Measurements from ENCODE around the gene ATG7.

ATG7 gene

DNA sequence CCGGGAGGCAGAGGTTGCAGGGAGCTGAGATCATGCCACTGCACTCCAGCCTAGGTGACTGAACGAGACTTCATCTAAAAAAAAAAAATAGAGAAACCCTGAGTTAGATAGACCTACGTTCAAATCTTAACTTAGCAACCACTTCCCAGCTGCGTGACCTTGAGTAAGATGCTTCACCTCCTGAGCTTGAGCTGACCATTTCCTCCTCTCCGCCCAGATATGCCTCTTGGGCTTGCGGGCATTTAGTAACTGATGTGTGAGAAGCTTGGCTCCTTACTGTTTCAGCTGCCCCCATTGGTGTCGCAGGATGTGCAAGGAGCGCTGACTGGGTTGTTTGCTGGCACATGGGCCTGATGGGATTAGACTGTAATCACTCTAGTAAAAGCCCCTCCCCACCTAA, 26.9 kb upstream of the ATG7 start:
- Histone ChIP-seq H3K9ac (ENCODE audit: low read depth, low read length) (no peak overlapping the region), H3K27ac (ENCODE audit: low read length) (no peak overlapping the region)

DNA sequence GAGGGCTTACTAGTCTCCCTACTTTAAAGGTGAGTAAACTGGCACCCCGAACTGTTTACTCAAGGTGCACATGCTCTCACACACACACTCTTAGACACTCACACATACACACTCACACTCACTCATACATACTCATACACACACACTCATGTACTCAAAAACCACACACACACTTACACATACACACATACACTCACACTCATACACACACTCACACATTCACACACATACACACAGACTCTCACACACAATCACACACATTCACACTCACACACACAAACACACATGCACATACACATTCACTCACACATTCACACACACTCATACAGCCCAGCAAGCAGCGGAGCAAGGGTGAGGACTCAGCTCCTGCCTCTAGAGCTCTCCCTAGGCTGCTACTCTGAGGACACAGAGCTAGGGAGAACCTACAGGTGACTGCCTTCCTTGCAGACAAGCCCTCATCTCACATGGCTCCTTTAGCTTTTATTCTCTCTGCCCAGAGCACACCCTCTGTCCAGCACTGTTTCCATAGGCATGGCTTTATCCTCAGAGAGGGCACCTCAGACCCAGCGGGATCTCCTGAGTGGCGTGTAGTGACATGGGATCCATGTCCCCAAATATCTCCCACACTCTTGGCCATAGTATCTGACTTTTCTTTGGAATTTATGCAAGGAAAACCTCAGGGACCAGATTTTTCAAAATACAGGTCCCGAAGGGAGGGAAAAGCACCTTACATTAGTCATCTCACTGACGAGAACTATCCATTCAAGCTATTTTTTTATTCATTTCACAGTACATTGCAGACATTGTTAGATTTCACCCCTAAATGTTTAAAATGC, 26.2 kb upstream of the ATG7 start:
- H3K9ac ChIP-seq (ENCODE audit: low read depth, low read length): no peak overlapping the region
- no peak overlapping the region for H3K4me3 ChIP-seq (ENCODE audit: low read depth in 1 of 2, low read length in 2 of 2)
- H3K27me3 ChIP-seq (ENCODE audit: insufficient read depth, low read length, poor library complexity): peaks cover 3% of the 10 kb centered on the region
- H3K27ac ChIP-seq (ENCODE audit: low read length): no peak overlapping the region
- H3K4me2 ChIP-seq (ENCODE audit: insufficient read depth, low read length): no peak overlapping the region
- no peak overlapping the region for H2AFZ ChIP-seq (ENCODE audit: low read depth, low read length)
- no peaks in the 10 kb centered on the region for H3K4me1 ChIP-seq (ENCODE audit: insufficient read depth, low read length)
- ATAC-seq (ENCODE audit: insufficient read depth, low read depth) (no peak), DNase-seq (no peak)
- no peaks in the 10 kb centered on the region for H3K79me2 ChIP-seq (ENCODE audit: insufficient read depth, low read length)
- H3K9me3 ChIP-seq (ENCODE audit: insufficient read depth, low read length, severe bottlenecking): no peaks in the 10 kb centered on the region
- TF ChIP-seq, protein P1, sequence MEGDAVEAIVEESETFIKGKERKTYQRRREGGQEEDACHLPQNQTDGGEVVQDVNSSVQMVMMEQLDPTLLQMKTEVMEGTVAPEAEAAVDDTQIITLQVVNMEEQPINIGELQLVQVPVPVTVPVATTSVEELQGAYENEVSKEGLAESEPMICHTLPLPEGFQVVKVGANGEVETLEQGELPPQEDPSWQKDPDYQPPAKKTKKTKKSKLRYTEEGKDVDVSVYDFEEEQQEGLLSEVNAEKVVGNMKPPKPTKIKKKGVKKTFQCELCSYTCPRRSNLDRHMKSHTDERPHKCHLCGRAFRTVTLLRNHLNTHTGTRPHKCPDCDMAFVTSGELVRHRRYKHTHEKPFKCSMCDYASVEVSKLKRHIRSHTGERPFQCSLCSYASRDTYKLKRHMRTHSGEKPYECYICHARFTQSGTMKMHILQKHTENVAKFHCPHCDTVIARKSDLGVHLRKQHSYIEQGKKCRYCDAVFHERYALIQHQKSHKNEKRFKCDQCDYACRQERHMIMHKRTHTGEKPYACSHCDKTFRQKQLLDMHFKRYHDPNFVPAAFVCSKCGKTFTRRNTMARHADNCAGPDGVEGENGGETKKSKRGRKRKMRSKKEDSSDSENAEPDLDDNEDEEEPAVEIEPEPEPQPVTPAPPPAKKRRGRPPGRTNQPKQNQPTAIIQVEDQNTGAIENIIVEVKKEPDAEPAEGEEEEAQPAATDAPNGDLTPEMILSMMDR (IDR thresholded peaks at IDR 0.05; ENCODE audit: borderline replicate concordance, extremely low read depth, low read length, poor library complexity, severe bottlenecking): no peak
- TF ChIP-seq EZH2 (IDR thresholded peaks at IDR 0.05; ENCODE audit: borderline replicate concordance, low read depth, low read length, severe bottlenecking): no peak
- H4K20me1 ChIP-seq (ENCODE audit: insufficient read depth, low read length): no peaks in the 10 kb centered on the region
- no peaks in the 10 kb centered on the region for H3K36me3 ChIP-seq (ENCODE audit: insufficient read depth, low read length)

More for the DNA sequence above, 26.9 kb upstream of the ATG7 start:
- H3K79me2 ChIP-seq (ENCODE audit: insufficient read depth, low read length): no peaks in the 10 kb centered on the region
- H4K20me1 ChIP-seq (ENCODE audit: insufficient read depth, low read length): no peaks in the 10 kb centered on the region
- TF ChIP-seq, protein P1 (IDR thresholded peaks at IDR 0.05; ENCODE audit: borderline replicate concordance, extremely low read depth, low read length, poor library complexity, severe bottlenecking): no peak
- no peak for TF ChIP-seq EZH2 (IDR thresholded peaks at IDR 0.05; ENCODE audit: borderline replicate concordance, low read depth, low read length, severe bottlenecking)
- DNase-seq: no peak
- H3K4me2 ChIP-seq (ENCODE audit: insufficient read depth, low read length): no peak overlapping the region
- no peak for ATAC-seq (ENCODE audit: insufficient read depth, low read depth)
- no peak overlapping the region for H2AFZ ChIP-seq (ENCODE audit: low read depth, low read length)
- H3K4me3 ChIP-seq (ENCODE audit: low read depth in 1 of 2, low read length in 2 of 2): no peak overlapping the region
- no peaks in the 10 kb centered on the region for H3K4me1 ChIP-seq (ENCODE audit: insufficient read depth, low read length)
- peaks cover 3% of the 10 kb centered on the region for H3K27me3 ChIP-seq (ENCODE audit: insufficient read depth, low read length, poor library complexity)
- no peaks in the 10 kb centered on the region for H3K9me3 ChIP-seq (ENCODE audit: insufficient read depth, low read length, severe bottlenecking)
- no peaks in the 10 kb centered on the region for H3K36me3 ChIP-seq (ENCODE audit: insufficient read depth, low read length)

DNA sequence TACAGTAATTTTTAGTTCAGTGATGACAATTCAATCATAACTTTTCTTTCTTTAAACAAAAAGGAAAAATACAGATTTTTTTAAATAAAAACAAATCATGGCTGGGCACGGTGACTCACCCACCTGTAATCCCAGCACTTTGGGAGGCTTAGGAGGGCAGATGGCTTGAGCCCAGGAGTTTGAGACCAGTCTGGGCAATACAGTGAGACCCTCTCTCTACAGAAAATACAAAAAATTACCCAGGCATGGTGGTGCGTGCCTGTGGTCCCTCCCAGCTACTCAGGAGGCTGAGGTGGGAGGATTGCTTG, 25.6 kb upstream of the ATG7 start:
- Histone ChIP-seq H3K36me3 (ENCODE audit: insufficient read depth, low read length) (no peaks in the 10 kb centered on the region), H3K4me2 (ENCODE audit: insufficient read depth, low read length) (no peak overlapping the region), H2AFZ (ENCODE audit: low read depth, low read length) (no peak overlapping the region), H3K27me3 (ENCODE audit: insufficient read depth, low read length, poor library complexity) (peaks cover 3% of the 10 kb centered on the region), H3K4me1 (ENCODE audit: insufficient read depth, low read length) (no peaks in the 10 kb centered on the region), H4K20me1 (ENCODE audit: insufficient read depth, low read length) (no peaks in the 10 kb centered on the region), H3K9ac (ENCODE audit: low read depth, low read length) (no peak overlapping the region), H3K9me3 (ENCODE audit: insufficient read depth, low read length, severe bottlenecking) (no peaks in the 10 kb centered on the region), H3K79me2 (ENCODE audit: insufficient read depth, low read length) (no peaks in the 10 kb centered on the region), H3K4me3 (ENCODE audit: low read depth in 1 of 2, low read length in 2 of 2) (no peak overlapping the region), H3K27ac (ENCODE audit: low read length) (no peak overlapping the region)
- TF ChIP-seq, protein P1 (IDR thresholded peaks at IDR 0.05; ENCODE audit: borderline replicate concordance, extremely low read depth, low read length, poor library complexity, severe bottlenecking): no peak
- TF ChIP-seq EZH2 (IDR thresholded peaks at IDR 0.05; ENCODE audit: borderline replicate concordance, low read depth, low read length, severe bottlenecking): no peak
- DNase-seq (no peak), ATAC-seq (ENCODE audit: insufficient read depth, low read depth) (no peak)
